ENCODE results near the gene SLC27A6. TPM values are rescaled to one million over a fixed set of nuclear protein-coding genes. Genes with fewer than 3 reads are reported as not detected.

SLC27A6 gene
- total and polyA plus RNA-seq, 11 donors: 9.0 to 95.1 (median 31.5) TPM

- Histone ChIP-seq H3K36me3 (no peaks in the 10 kb centered on the region), H3K9me3 (no peaks in the 10 kb centered on the region), H3K27ac (no peak overlapping the region), H3K27me3 (no peaks in the 10 kb centered on the region), H3K4me3 (no peak overlapping the region), H3K4me1 (peaks cover 0 to 5% (median 0%) of the 10 kb centered on the region in 12 donors)
- ATAC-seq (no peak), DNase-seq (no peak)
- TF ChIP-seq CTCF (IDR thresholded peaks at IDR 0.05) (no peak), POLR2A (IDR thresholded peaks at IDR 0.05) (no peak)
- intact Hi-C loops (cut with DNase I): no loop called here
- 66 to 73% (median 68%) methylated on average over 3 of the region's 3 CpGs for WGBS, 4 donors
These were observed 112.3 kb downstream of the SLC27A6 start for GRCh38 chr5:129077433-129078075.

- H3K27me3 ChIP-seq: no peaks in the 10 kb centered on the region
- DNase-seq (no peak), ATAC-seq (no peak)
- TF ChIP-seq CTCF (IDR thresholded peaks at IDR 0.05) (no peak), POLR2A (IDR thresholded peaks at IDR 0.05) (no peak)
- H3K9me3 ChIP-seq: no peaks in the 10 kb centered on the region
- intact Hi-C loops (cut with DNase I): no loop called here
- H3K4me3 ChIP-seq: no peak overlapping the region
- 46 to 70% (median 63%) methylated on average over 1 of the region's 1 CpG for WGBS, 4 donors
- no peak overlapping the region for H3K27ac ChIP-seq
- no peaks in the 10 kb centered on the region for H3K36me3 ChIP-seq
- H3K4me1 ChIP-seq: peaks cover 0 to 5% (median 0%) of the 10 kb centered on the region in 12 donors
These were observed 113.0 kb downstream of the SLC27A6 start for GRCh38 chr5:129078247-129078646.

- Histone ChIP-seq H3K4me1 (peaks cover 0 to 5% (median 0%) of the 10 kb centered on the region in 12 donors), H3K4me3 (no peak overlapping the region), H3K27me3 (no peaks in the 10 kb centered on the region), H3K9me3 (no peaks in the 10 kb centered on the region), H3K27ac (no peak overlapping the region), H3K36me3 (no peaks in the 10 kb centered on the region)
- ATAC-seq (no peak), DNase-seq (no peak)
- TF ChIP-seq POLR2A (IDR thresholded peaks at IDR 0.05) (no peak), CTCF (IDR thresholded peaks at IDR 0.05) (no peak)
- intact Hi-C loops (cut with DNase I): no loop called here
- WGBS, 4 donors: 53 to 72% (median 61%) methylated on average over 3 of the region's 3 CpGs
These were observed 113.4 kb downstream of the SLC27A6 start for GRCh38 chr5:129078660-129079059.

GRCh38 chr5:129079496-129079895 lies 114.2 kb downstream of the SLC27A6 start:
- DNase-seq (no peak), ATAC-seq (peak in 1 of 4 donors; percentile 62)
- intact Hi-C loops (cut with DNase I): no loop called here
- H3K36me3 ChIP-seq: no peaks in the 10 kb centered on the region
- H3K4me3 ChIP-seq: no peak overlapping the region
- peaks cover 0 to 5% (median 0%) of the 10 kb centered on the region in 12 donors for H3K4me1 ChIP-seq
- no peak for TF ChIP-seq POLR2A (IDR thresholded peaks at IDR 0.05)
- no peak for TF ChIP-seq CTCF (IDR thresholded peaks at IDR 0.05)
- no peaks in the 10 kb centered on the region for H3K9me3 ChIP-seq
- no peaks in the 10 kb centered on the region for H3K27me3 ChIP-seq
- no peak overlapping the region for H3K27ac ChIP-seq
